ENCODE data around the gene SZT2. TPM values are rescaled to one million over a fixed set of nuclear protein-coding genes. Genes with fewer than 3 reads are reported as not detected.

SZT2 gene
- total RNA-seq, 1 experiment from 2014 or later = 71.6 TPM

GRCh38 chr1:43360616-43361015 is 29.1 kb upstream of the SZT2 start:
- Histone ChIP-seq H2AFZ (no peak overlapping the region), H3K27me3 (ENCODE audit: insufficient read depth, low read depth) (no peaks in the 10 kb centered on the region), H3K36me3 (ENCODE audit: low read depth) (peaks cover 38% of the 10 kb centered on the region), H3K4me2 (peak overlapping the region; percentile 86), H3K4me1 (replicated peaks; ENCODE audit: insufficient read depth) (peaks cover 59% of the 10 kb centered on the region), H3K9me2 (ENCODE audit: insufficient read depth) (no peaks in the 10 kb centered on the region), H3K79me2 (ENCODE audit: low read depth) (peaks cover 68% of the 10 kb centered on the region), H3F3A (ENCODE audit: insufficient read depth, low read depth) (peaks cover 71% of the 10 kb centered on the region), H3K27ac (no peak overlapping the region), H4K20me1 (ENCODE audit: insufficient read depth) (0 out of 2 replicates have a peak, but pooled peaks cover 3% of the 10 kb centered on the region), H3K9me3 (ENCODE audit: insufficient read depth, low read depth) (no peaks in the 10 kb centered on the region), H3K4me3 (peak overlapping the region; percentile 86; the same call in 1 of the 2 replicates)
- ChIA-PET CTCF (no interaction called here), POLR2A (ENCODE audit: unreplicated experiment) (interaction anchor here (0.7 kb wide), 1 partner anchor 12 kb away, joined by 5 read pairs; no protein-coding TSS in a partner anchor)
- BruUV-seq (replicated peaks) = no TSS peak
- TF ChIP-seq EZH2 (IDR thresholded peaks at IDR 0.05; ENCODE audit: low read depth) = no peak
- no peak for TF ChIP-seq CTCF (conservative IDR thresholded peaks at IDR 0.05)
- DNase-seq = no peak
- intact Hi-C loops (cut with micrococcal nuclease; ENCODE audit: unreplicated experiment) = no loop called here

- Histone ChIP-seq H3K9me2 (ENCODE audit: insufficient read depth) (no peaks in the 10 kb centered on the region), H4K20me1 (ENCODE audit: insufficient read depth) (0 out of 2 replicates have a peak, but pooled peaks cover 3% of the 10 kb centered on the region), H3K27me3 (ENCODE audit: insufficient read depth, low read depth) (no peaks in the 10 kb centered on the region), H3K27ac (0 out of 2 replicates have a peak overlapping the region, but pooled peaks have one; percentile 18), H3K4me3 (no peak overlapping the region), H3K4me2 (0 out of 2 replicates have a peak overlapping the region, but pooled peaks have one; percentile 2), H2AFZ (no peak overlapping the region), H3K79me2 (ENCODE audit: low read depth) (peaks cover 78% of the 10 kb centered on the region), H3K4me1 (replicated peaks; ENCODE audit: insufficient read depth) (peaks cover 62% of the 10 kb centered on the region), H3K36me3 (ENCODE audit: low read depth) (peaks cover 38% of the 10 kb centered on the region), H3F3A (ENCODE audit: insufficient read depth, low read depth) (peaks cover 74% of the 10 kb centered on the region), H3K9me3 (ENCODE audit: insufficient read depth, low read depth) (no peaks in the 10 kb centered on the region)
- intact Hi-C loops (cut with micrococcal nuclease; ENCODE audit: unreplicated experiment) = no loop called here
- CTCF ChIA-PET = no interaction called here
- POLR2A ChIA-PET (ENCODE audit: unreplicated experiment) = interaction anchor here (0.7 kb wide), 1 partner anchor 10 kb away, joined by 4 read pairs; no protein-coding TSS in a partner anchor
- TF ChIP-seq CTCF (conservative IDR thresholded peaks at IDR 0.05) (no peak), EZH2 (IDR thresholded peaks at IDR 0.05; ENCODE audit: low read depth) (no peak)
- no TSS peak for BruUV-seq (replicated peaks)
- no peak for DNase-seq
Observed at GRCh38 chr1:43363283-43363934, 26.3 kb upstream of the SZT2 start.

GRCh38 chr1:43363935-43364525 is 25.7 kb upstream of the SZT2 start:
- no peaks in the 10 kb centered on the region for H3K9me2 ChIP-seq (ENCODE audit: insufficient read depth)
- POLR2A ChIA-PET (ENCODE audit: unreplicated experiment) = interaction anchor here (0.5 to 0.7 kb wide), 2 partner anchors 10 to 223 kb away, joined by 4 to 8 read pairs; no protein-coding TSS in a partner anchor
- H4K20me1 ChIP-seq (ENCODE audit: insufficient read depth) = 0 out of 2 replicates have a peak, but pooled peaks cover 3% of the 10 kb centered on the region
- TF ChIP-seq CTCF (conservative IDR thresholded peaks at IDR 0.05) (no peak), EZH2 (IDR thresholded peaks at IDR 0.05; ENCODE audit: low read depth) (no peak)
- H3K9me3 ChIP-seq (ENCODE audit: insufficient read depth, low read depth) = no peaks in the 10 kb centered on the region
- H3K4me3 ChIP-seq = no peak overlapping the region
- CTCF ChIA-PET = no interaction called here
- intact Hi-C loops (cut with micrococcal nuclease; ENCODE audit: unreplicated experiment) = no loop called here
- no peaks in the 10 kb centered on the region for H3K27me3 ChIP-seq (ENCODE audit: insufficient read depth, low read depth)
- H3K4me2 ChIP-seq = 0 out of 2 replicates have a peak overlapping the region, but pooled peaks have one; percentile 2
- H2AFZ ChIP-seq = no peak overlapping the region
- H3K36me3 ChIP-seq (ENCODE audit: low read depth) = peaks cover 38% of the 10 kb centered on the region
- H3F3A ChIP-seq (ENCODE audit: insufficient read depth, low read depth) = peaks cover 79% of the 10 kb centered on the region
- H3K4me1 ChIP-seq (replicated peaks; ENCODE audit: insufficient read depth) = peaks cover 62% of the 10 kb centered on the region
- H3K27ac ChIP-seq = peak overlapping the region; percentile 18; the same call in 1 of the 2 replicates
- DNase-seq = no peak
- H3K79me2 ChIP-seq (ENCODE audit: low read depth) = peaks cover 82% of the 10 kb centered on the region
- BruUV-seq (replicated peaks) = no TSS peak
